GM11168 (cell line): Measurements from ENCODE around the gene SH3TC2.

ENCODE experiments used
- in situ Hi-C: fragments of 300-500 bp; cut with MboI; formaldehyde crosslinking; loops from one replicate; pipeline ENCODE4 v1.12.0; 2022; ENCODE audit warnings: low sequenced_read_pairs; ENCODE audit not compliant: unreplicated experiment

Gene SH3TC2

GRCh38 chr5:149036168-149036567 is 26.7 kb downstream of the SH3TC2 start:
- in situ Hi-C loops, result no loop called here

DNA sequence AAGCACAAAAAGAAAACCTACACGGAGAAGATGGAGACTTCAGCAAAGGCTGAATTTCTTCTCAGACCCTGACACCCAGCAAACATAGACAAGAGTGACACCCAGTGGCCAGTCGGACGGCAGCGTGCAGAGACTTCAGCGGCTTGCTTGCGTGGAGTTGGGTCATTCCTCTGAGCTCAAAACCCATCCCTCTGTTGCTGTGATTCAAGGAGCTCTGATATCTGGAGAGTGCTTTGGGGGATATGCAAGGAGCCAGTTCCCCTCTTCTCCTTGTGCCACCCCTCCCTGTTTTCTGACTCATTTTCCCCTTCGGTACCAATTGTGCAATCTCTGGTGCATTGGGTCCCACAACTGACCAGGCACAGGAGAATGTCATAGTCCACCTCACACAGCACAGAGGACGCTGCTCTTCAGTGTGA is 27.5 kb downstream of the SH3TC2 start:
- in situ Hi-C loops, result no loop called here

DNA sequence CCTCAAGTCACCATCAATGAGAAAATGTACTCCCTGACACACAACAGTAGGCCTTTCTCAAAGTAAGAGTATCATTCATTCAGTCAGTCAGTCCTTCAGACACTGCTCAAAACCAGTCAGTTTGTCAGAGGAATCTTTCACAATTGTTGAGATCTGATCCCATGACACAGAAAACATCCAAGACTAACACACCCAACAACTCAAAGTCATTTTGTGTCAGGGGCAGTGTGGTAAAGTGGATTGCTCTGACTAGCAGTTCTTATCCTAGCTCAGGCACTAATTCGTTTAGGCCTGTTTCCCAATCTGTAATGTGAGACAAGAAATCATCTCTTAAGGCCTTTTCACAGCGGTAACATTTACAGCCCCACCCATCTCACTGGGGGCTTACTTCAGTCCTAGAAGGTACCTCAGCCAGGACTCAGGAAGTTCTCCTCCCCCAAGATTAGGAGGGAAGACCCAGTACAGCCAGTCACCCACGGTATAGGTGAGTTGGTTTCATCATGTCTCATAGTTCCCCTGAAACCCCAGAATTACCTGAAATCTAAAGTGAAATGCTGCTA is 31.9 kb downstream of the SH3TC2 start:
- in situ Hi-C loops, result no loop called here

- in situ Hi-C loops, result no loop called here
These were observed 32.5 kb downstream of the SH3TC2 start for GRCh38 chr5:149030392-149030791.

- in situ Hi-C loops, result no loop called here
These were observed 33.9 kb downstream of the SH3TC2 start for GRCh38 chr5:149028984-149029383.

GRCh38 chr5:149028161-149028560 is 34.7 kb downstream of the SH3TC2 start:
- in situ Hi-C loops, result no loop called here

GRCh38 chr5:149027636-149028035 is 35.2 kb downstream of the SH3TC2 start:
- in situ Hi-C loops, result no loop called here

GRCh38 chr5:149024943-149025342 is 37.9 kb downstream of the SH3TC2 start:
- in situ Hi-C loops, result no loop called here

DNA sequence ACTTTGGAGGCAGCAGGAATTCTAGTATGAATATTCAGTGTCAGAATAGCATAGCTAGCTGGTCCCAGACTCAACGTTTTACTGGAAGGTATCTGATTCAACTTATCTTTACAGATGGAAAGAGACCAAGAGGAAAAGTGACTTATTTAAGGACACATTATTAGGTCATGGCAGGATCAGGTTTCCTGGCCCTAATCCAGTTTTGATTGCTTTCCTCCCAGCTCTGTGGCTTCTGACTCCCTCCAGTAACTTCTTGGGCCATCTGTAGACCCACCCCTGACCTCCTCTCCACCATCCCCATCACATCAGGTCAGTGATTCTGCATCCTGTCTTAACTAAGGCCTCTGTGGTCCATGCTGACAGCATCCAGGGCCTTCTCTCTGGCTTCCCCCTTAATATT is 38.4 kb downstream of the SH3TC2 start:
- in situ Hi-C loops, result no loop called here

GRCh38 chr5:149022200-149022599 is 40.7 kb downstream of the SH3TC2 start:
- in situ Hi-C loops, result no loop called here

- in situ Hi-C loops, result no loop called here
These were observed 43.2 kb downstream of the SH3TC2 start for GRCh38 chr5:149019679-149020078.

DNA sequence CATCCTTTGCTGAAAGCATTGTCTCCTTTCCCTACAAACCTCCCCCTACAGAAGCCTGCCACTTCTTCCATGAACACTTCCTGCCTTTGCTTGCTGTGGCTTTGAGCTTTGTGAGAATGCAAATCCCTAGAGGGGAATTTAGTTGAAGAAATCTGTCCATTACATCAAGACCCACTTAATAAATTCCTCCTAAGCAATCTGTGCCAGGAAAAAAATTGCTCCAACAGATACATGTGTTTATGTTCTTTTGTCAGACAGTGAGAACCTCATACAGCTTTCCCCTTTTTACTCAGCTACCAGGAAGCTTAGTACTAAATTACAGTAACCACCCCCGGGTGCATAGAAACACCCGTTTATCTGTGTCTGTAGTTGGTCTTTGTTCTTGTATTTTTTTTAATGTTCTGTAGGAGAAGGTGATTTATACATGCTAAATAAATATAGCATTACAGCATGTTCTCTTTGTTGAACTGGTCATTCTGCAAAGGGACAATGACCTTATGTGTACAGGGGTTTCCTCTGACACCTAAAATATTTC is 43.9 kb downstream of the SH3TC2 start:
- in situ Hi-C loops, result no loop called here

DNA sequence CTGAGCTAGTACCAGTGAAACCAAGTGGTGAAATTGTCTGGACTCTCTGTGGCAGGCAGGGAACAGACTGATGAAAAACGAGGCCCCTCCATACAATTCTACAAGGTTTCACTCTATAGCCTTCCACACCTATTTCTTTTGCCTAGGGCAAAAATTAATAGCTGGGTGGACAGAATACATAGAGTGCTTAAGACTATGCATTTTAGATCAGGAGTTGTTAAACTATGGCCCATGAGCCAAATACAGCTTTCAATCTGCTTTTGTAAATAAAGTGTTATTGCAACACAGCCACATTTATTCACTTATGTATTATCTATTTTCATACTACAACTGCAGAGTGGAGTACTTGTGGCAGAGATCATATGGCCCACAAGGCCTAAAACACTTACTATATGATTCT is 45.2 kb downstream of the SH3TC2 start:
- in situ Hi-C loops, result no loop called here

DNA sequence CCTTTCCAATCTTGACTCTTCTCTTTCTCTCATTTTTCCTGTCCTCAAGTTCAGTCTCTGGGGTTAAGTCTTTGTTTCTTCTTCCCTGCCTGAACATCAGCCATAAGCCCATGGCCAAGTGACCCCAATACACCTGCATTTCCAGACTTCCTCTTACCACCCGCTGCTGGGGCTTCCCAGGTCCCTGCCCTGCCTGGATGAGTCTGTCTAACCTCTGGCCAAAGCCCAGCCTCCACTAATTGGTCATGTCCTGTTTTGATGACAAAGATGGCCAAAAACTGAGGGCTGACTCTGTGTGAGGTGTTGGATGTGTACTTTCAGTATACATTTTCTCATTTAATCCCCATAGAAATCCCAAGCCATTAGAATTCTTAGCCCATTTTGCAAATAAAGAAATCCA is 47.3 kb downstream of the SH3TC2 start:
- in situ Hi-C loops, result no loop called here

GRCh38 chr5:149015126-149015525 is 47.7 kb downstream of the SH3TC2 start:
- in situ Hi-C loops, result no loop called here

- in situ Hi-C loops, result no loop called here
These were observed 48.3 kb downstream of the SH3TC2 start for GRCh38 chr5:149014571-149015031.

- in situ Hi-C loops, result no loop called here
These were observed 49.1 kb downstream of the SH3TC2 start for GRCh38 chr5:149013796-149014195.

GRCh38 chr5:149012350-149012749 is 50.5 kb downstream of the SH3TC2 start:
- in situ Hi-C loops, result no loop called here

- in situ Hi-C loops, result no loop called here
These were observed 51.1 kb downstream of the SH3TC2 start for GRCh38 chr5:149011728-149012127.

GRCh38 chr5:149011084-149011483 is 51.8 kb downstream of the SH3TC2 start:
- in situ Hi-C loops, result no loop called here

DNA sequence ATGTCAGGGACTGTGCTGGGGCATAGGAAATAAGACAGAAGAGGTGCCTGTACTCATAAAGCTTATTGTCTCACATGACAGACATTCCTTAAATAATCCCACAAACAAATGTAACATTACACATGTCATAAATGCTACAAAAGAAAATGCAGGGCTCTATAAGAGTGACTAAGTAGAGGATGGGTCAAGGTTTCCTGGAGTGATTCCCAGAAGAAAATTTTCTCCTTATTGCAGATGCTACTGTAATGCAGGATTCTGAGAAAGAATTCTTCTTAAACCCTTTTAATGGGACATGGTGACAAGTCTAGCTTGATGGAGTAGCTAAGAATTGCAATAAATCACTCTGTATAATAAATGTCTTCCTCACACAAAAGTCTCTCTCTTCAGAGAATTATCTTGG is 55.7 kb downstream of the SH3TC2 start:
- in situ Hi-C loops, result no loop called here

- in situ Hi-C loops, result no loop called here
These were observed 56.4 kb downstream of the SH3TC2 start for GRCh38 chr5:149006426-149006825.
